HepG2 (cell line): ENCODE measurements around the gene SRP68. TPM values are rescaled to one million over a fixed set of nuclear protein-coding genes. Genes with fewer than 3 reads are reported as not detected.

ENCODE experiments used
- ARNT ChIP-seq: fragments of 450-650 bp; IDR thresholded peaks from 2 replicates; pipeline ENCODE4 v1.6.1; 2017
- CCAR2 ChIP-seq: fragments of 200-400 bp; formaldehyde crosslinking; optimal IDR thresholded peaks from 2 replicates; pipeline ENCODE3; 2018; ENCODE audit warnings: low read depth, mild to moderate bottlenecking, low read length, moderate library complexity
- EHMT2 ChIP-seq: fragments of 200-600 bp; sonication (generic); IDR thresholded peaks from 2 replicates; pipeline ENCODE4 v1.7.0; 2017; ENCODE audit warnings: antibody characterized with exemption, low read depth, low read length, borderline replicate concordance
- GATAD1 ChIP-seq: IDR thresholded peaks from 2 replicates; pipeline ENCODE4 v1.6.1; 2016; ENCODE audit warnings: missing genetic modification reagents, missing compliant biosample characterization
- KDM5B ChIP-seq: sonication (generic); formaldehyde crosslinking; IDR thresholded peaks from 2 replicates; pipeline ENCODE4 v1.4.0; 2020; ENCODE audit warnings: missing genetic modification reagents, mild to moderate bottlenecking, borderline replicate concordance
- KIAA2018 ChIP-seq: sonication (generic); formaldehyde crosslinking; IDR thresholded peaks from 2 replicates; pipeline ENCODE4 v1.5.0; 2020; ENCODE audit warnings: mild to moderate bottlenecking, missing genetic modification reagents, borderline replicate concordance
- NFKBIZ ChIP-seq: IDR thresholded peaks from 2 replicates; pipeline ENCODE4 v1.6.1; 2018; ENCODE audit warnings: missing genetic modification reagents, missing compliant biosample characterization
- NR0B2 ChIP-seq: sonication (generic); formaldehyde crosslinking; IDR thresholded peaks from 2 replicates; pipeline ENCODE4 v1.4.0; 2020; ENCODE audit warnings: mild to moderate bottlenecking, missing genetic modification reagents
- PHF21A ChIP-seq: sonication (generic); formaldehyde crosslinking; IDR thresholded peaks from 2 replicates; pipeline ENCODE4 v1.5.0; 2020; ENCODE audit warnings: mild to moderate bottlenecking, missing genetic modification reagents
- POGZ ChIP-seq: sonication (generic); formaldehyde crosslinking; IDR thresholded peaks from 2 replicates; pipeline ENCODE4 v1.4.0; 2020; ENCODE audit warnings: mild to moderate bottlenecking, missing genetic modification reagents
- PTBP1 ChIP-seq: fragments of 200-400 bp; formaldehyde crosslinking; IDR thresholded peaks from 2 replicates; pipeline ENCODE4 v1.6.1; 2018; ENCODE audit warnings: low read length, low read depth; ENCODE audit not compliant: poor library complexity, severe bottlenecking
- SALL1 ChIP-seq: sonication (generic); formaldehyde crosslinking; IDR thresholded peaks from 2 replicates; pipeline ENCODE4 v1.8.0; 2022; ENCODE audit warnings: mild to moderate bottlenecking, missing genetic modification reagents
- TRAFD1 ChIP-seq: sonication (generic); formaldehyde crosslinking; IDR thresholded peaks from 2 replicates; pipeline ENCODE4 v1.5.1; 2020; ENCODE audit warnings: missing genetic modification reagents, mild to moderate bottlenecking, borderline replicate concordance
- ZBTB7A ChIP-seq: sonication (generic); formaldehyde crosslinking; IDR thresholded peaks from 2 replicates; pipeline ENCODE4 v1.8.0; 2022; ENCODE audit warnings: mild to moderate bottlenecking, missing genetic modification reagents
- ZFP1 ChIP-seq: IDR thresholded peaks from 2 replicates; pipeline ENCODE4 v1.6.1; 2016
- ZKSCAN1 ChIP-seq: fragments of 150-350 bp; IDR thresholded peaks from 2 replicates; pipeline ENCODE4 v1.6.1; 2014; ENCODE audit warnings: low read length
- ZSCAN20 ChIP-seq: sonication (generic); formaldehyde crosslinking; IDR thresholded peaks from 2 replicates; pipeline ENCODE4 v1.4.0; 2020; ENCODE audit warnings: missing genetic modification reagents, mild to moderate bottlenecking, borderline replicate concordance
- polyA plus RNA-seq, 8 experiments: library from polyadenylated mRNA; depleted of rRNA in 3 of 8; stranded (reverse) in 7 of 8; unstranded in 1 of 8; fragments of >200 nt; fragmentation: Illumina TruSeq in 4 of 8; extraction: Trizol in 4 of 8; gene quantifications; 2 replicates each; pipeline versions ENCODE4 v1.2.1 to v1.2.3, GENCODE V29; 2011 to 2016; ENCODE audit warnings: low read depth in 4 of 8, missing spikeins in 1 of 8, mixed read lengths in 1 of 8; ENCODE audit not compliant: insufficient read depth in 1 of 8
- total RNA-seq, 5 experiments: library from RNA; depleted of rRNA; stranded (reverse); fragments of >200 nt; fragmentation: Illumina TruSeq; extraction: Trizol; gene quantifications; 2 replicates each; pipeline ENCODE4 v1.2.3, GENCODE V29; 2016; ENCODE audit warnings: low read depth in 1 of 5

Gene SRP68
- total and polyA plus RNA-seq, 2 of the 13 experiments (the other 11 are each of a cell fraction or from before 2014, with no cell fraction given), result 39.8 to 74.3 TPM

- TF ChIP-seq KIAA2018 (CRISPR knock-in tag) (no peak), POGZ (CRISPR knock-in tag) (no peak), NR0B2 (CRISPR knock-in tag) (peak; percentile 27; the same call in 1 of the 2 replicates), ZFP1 (CRISPR knock-in tag) (no peak), SALL1 (CRISPR knock-in tag) (peak; percentile 72), EHMT2 (no peak), ZBTB7A (CRISPR knock-in tag) (no peak), GATAD1 (CRISPR knock-in tag) (no peak), NFKBIZ (CRISPR knock-in tag) (no peak), PTBP1 (no peak), PHF21A (CRISPR knock-in tag) (no peak), CCAR2 (no peak), ZSCAN20 (no peak), ARNT (no peak), KDM5B (CRISPR knock-in tag) (no peak), TRAFD1 (CRISPR knock-in tag) (no peak), ZKSCAN1 (no peak)
These were observed 45.0 kb downstream of the SRP68 start, which contains the start of gene EVPL (continued) for GRCh38 chr17:76027159-76027839.
